ENCODE data around the gene GSG1. TPM values are rescaled to one million over a fixed set of nuclear protein-coding genes. Genes with fewer than 3 reads are reported as not detected.

The GSG1 gene
- total RNA-seq, 1 donor from 2014 or later, result 0.41 TPM

Other genes starting within 250 kb of the GSG1 start
- under 0.01 TPM for gene GPRC5A, start 212.1 kb downstream of the GSG1 start, total RNA-seq
- gene GPRC5D, start 151.5 kb downstream of the GSG1 start, total RNA-seq, result not detected
- 3.3 TPM for gene HEBP1, start 103.4 kb downstream of the GSG1 start, total RNA-seq
- gene FAM234B, start 59.3 kb downstream of the GSG1 start, total RNA-seq, result 62.0 TPM
- gene EMP1, start 93.1 kb upstream of the GSG1 start, total RNA-seq, result 2.4 TPM